Measurements from ENCODE around the gene FAM149A. TPM values are rescaled to one million over a fixed set of nuclear protein-coding genes. Genes with fewer than 3 reads are reported as not detected.

Gene FAM149A
- total and polyA plus RNA-seq, 2 donors (not counting 1 experiment from before 2014, with no cell fraction given), result 0.12 TPM; not detected in 1

- ChIA-PET POLR2A (no interaction called here), CTCF (interaction anchor here (0.6 kb wide), 1 partner anchor 155 kb away, joined by 3 read pairs; no protein-coding TSS in a partner anchor)
- no peaks in the 10 kb centered on the region for H3K79me2 ChIP-seq (ENCODE audit: control insufficient read depth, insufficient read depth, low read length)
- H3K27me3 Mint-ChIP-seq, result peaks cover 24% of the 10 kb centered on the region
- no peaks in the 10 kb centered on the region for H4K20me1 ChIP-seq (ENCODE audit: control insufficient read depth, insufficient read depth, low read length, poor library complexity, severe bottlenecking)
- H3K27ac Mint-ChIP-seq, result no peak overlapping the region
- no peaks in the 10 kb centered on the region for H3K9me3 ChIP-seq (ENCODE audit: control extremely low read depth in 1 of 3, control insufficient read depth in 2 of 3, insufficient read depth in 1 of 3, low read length in 2 of 3)
- H3K27me3 ChIP-seq (replicated peaks in 1 of 4; ENCODE audit: control extremely low read depth in 1 of 4, control insufficient read depth in 3 of 4, insufficient read depth in 4 of 4, low read length in 3 of 4), result peaks cover 0 to 3% (median 0%) of the 10 kb centered on the region in 4 experiments
- TF ChIP-seq EZH2 (IDR thresholded peaks at IDR 0.05; ENCODE audit: borderline replicate concordance, insufficient read depth, low read depth, low read length, poor library complexity, severe bottlenecking) (no peak), CTCF (IDR thresholded peaks at IDR 0.05) (no peak)
- H2AFZ ChIP-seq (ENCODE audit: insufficient read depth, low read depth, low read length, poor library complexity, severe bottlenecking), result no peak overlapping the region
- no peak for ATAC-seq (ENCODE audit: low read depth)
- H3K9me3 Mint-ChIP-seq (ENCODE audit: insufficient read depth), result no peaks in the 10 kb centered on the region
- H3K36me3 ChIP-seq (replicated peaks in 1 of 2; ENCODE audit: control extremely low read depth in 1 of 2, control insufficient read depth in 1 of 2, extremely low read depth in 1 of 2, insufficient read depth in 2 of 2, low read length in 1 of 2), result no peaks in the 10 kb centered on the region
- no peak overlapping the region for H3K27ac ChIP-seq (ENCODE audit: low read length in 2 of 2)
- intact Hi-C loops (cut with micrococcal nuclease), result no loop called here
- H3K4me1 ChIP-seq (ENCODE audit: control insufficient read depth in 2 of 2, insufficient read depth in 2 of 2, low read length in 2 of 2), result no peaks in the 10 kb centered on the region
- no peak overlapping the region for H3K4me3 ChIP-seq (ENCODE audit: control extremely low read depth in 1 of 5, extremely low read depth in 1 of 5, insufficient read depth in 1 of 5, low read depth in 2 of 5, low read length in 4 of 5)
- no peak overlapping the region for H3K9ac ChIP-seq (ENCODE audit: low read length)
- H3K4me2 ChIP-seq (replicated peaks; ENCODE audit: low read depth, low read length, poor library complexity, severe bottlenecking), result no peak overlapping the region
- H3K4me3 Mint-ChIP-seq, result no peak overlapping the region
- DNase-seq, result no peak
- WGBS (ENCODE audit: insufficient coverage), result 100% methylated on average over 1 of the region's 1 CpG
- H3K4me1 Mint-ChIP-seq, result no peaks in the 10 kb centered on the region
Observed at GRCh38 chr4:186217733-186218293, 113.3 kb downstream of the FAM149A start.

GRCh38 chr4:186221624-186222023, 117.1 kb downstream of the FAM149A start:
- no peaks in the 10 kb centered on the region for H4K20me1 ChIP-seq (ENCODE audit: control insufficient read depth, insufficient read depth, low read length, poor library complexity, severe bottlenecking)
- H3K27me3 ChIP-seq (replicated peaks in 1 of 4; ENCODE audit: control extremely low read depth in 1 of 4, control insufficient read depth in 3 of 4, insufficient read depth in 4 of 4, low read length in 3 of 4), result no peaks in the 10 kb centered on the region
- TF ChIP-seq EZH2 (IDR thresholded peaks at IDR 0.05; ENCODE audit: borderline replicate concordance, insufficient read depth, low read depth, low read length, poor library complexity, severe bottlenecking) (no peak), CTCF (IDR thresholded peaks at IDR 0.05) (no peak)
- no peak overlapping the region for H3K27ac ChIP-seq (ENCODE audit: low read length in 2 of 2)
- intact Hi-C loops (cut with micrococcal nuclease), result no loop called here
- POLR2A ChIA-PET, result no interaction called here
- WGBS (ENCODE audit: insufficient coverage), result 100% methylated on average over 1 of the region's 1 CpG
- H3K4me2 ChIP-seq (replicated peaks; ENCODE audit: low read depth, low read length, poor library complexity, severe bottlenecking), result no peak overlapping the region
- H3K9ac ChIP-seq (ENCODE audit: low read length), result no peak overlapping the region
- ATAC-seq (ENCODE audit: low read depth) (no peak), DNase-seq (no peak)
- peaks cover 26% of the 10 kb centered on the region for H3K27me3 Mint-ChIP-seq
- CTCF ChIA-PET, result no interaction called here
- peaks cover 2 to 18% (median 9%) of the 10 kb centered on the region in 3 donors for H3K9me3 ChIP-seq (ENCODE audit: control extremely low read depth in 1 of 3, control insufficient read depth in 2 of 3, insufficient read depth in 1 of 3, low read length in 2 of 3)
- H3K9me3 Mint-ChIP-seq (ENCODE audit: insufficient read depth), result peaks cover 9% of the 10 kb centered on the region
- H3K36me3 ChIP-seq (replicated peaks in 1 of 2; ENCODE audit: control extremely low read depth in 1 of 2, control insufficient read depth in 1 of 2, extremely low read depth in 1 of 2, insufficient read depth in 2 of 2, low read length in 1 of 2), result no peaks in the 10 kb centered on the region
- H3K27ac Mint-ChIP-seq, result no peak overlapping the region
- no peak overlapping the region for H2AFZ ChIP-seq (ENCODE audit: insufficient read depth, low read depth, low read length, poor library complexity, severe bottlenecking)
- H3K4me3 Mint-ChIP-seq, result no peak overlapping the region
- no peak overlapping the region for H3K4me3 ChIP-seq (ENCODE audit: control extremely low read depth in 1 of 5, extremely low read depth in 1 of 5, insufficient read depth in 1 of 5, low read depth in 2 of 5, low read length in 4 of 5)
- no peaks in the 10 kb centered on the region for H3K4me1 Mint-ChIP-seq
- H3K79me2 ChIP-seq (ENCODE audit: control insufficient read depth, insufficient read depth, low read length), result no peaks in the 10 kb centered on the region
- H3K4me1 ChIP-seq (ENCODE audit: control insufficient read depth in 2 of 2, insufficient read depth in 2 of 2, low read length in 2 of 2), result no peaks in the 10 kb centered on the region

Small RNAs within 50 kb of the gene (small RNA-seq; reads per million reads assigned to genes)
- gene RF00322 (ENCODE audit: insufficient read length, low read depth, low replicate concordance), result not detected

Other genes with a start within 250 kb of the FAM149A start
- 0.10 TPM in 1 of 2 replicates, not detected in the other for gene TLR3, start 35.5 kb upstream of the FAM149A start, total RNA-seq
- gene TLR3, start 35.5 kb upstream of the FAM149A start, polyA plus RNA-seq, result not detected in 2 replicates
- 18.3 and 19.7 TPM in 2 replicates for gene CYP4V2, start 86.9 kb downstream of the FAM149A start, total RNA-seq
- gene CYP4V2, start 86.9 kb downstream of the FAM149A start, polyA plus RNA-seq, result 9.5 and 9.9 TPM in 2 replicates
- gene KLKB1, start 122.8 kb downstream of the FAM149A start, total RNA-seq, result 0.44 and 0.73 TPM in 2 replicates
- 1.0 and 1.3 TPM in 2 replicates for gene KLKB1, start 122.8 kb downstream of the FAM149A start, polyA plus RNA-seq
- gene F11, start 161.5 kb downstream of the FAM149A start, total RNA-seq, result not detected in 2 replicates
- 0.06 TPM in 1 of 2 replicates, not detected in the other for gene F11, start 161.5 kb downstream of the FAM149A start, polyA plus RNA-seq

Data from B cell (primary cell).